Smooth muscle cell (in vitro differentiated cells): ENCODE measurements around the gene C6orf62. TPM values are rescaled to one million over a fixed set of nuclear protein-coding genes. Genes with fewer than 3 reads are reported as not detected.

Source experiments
- DNase-seq: peaks from one replicate; lab custom pipeline; 2025; ENCODE audit not compliant: unreplicated experiment; lab: John Stamatoyannopoulos, UW
- H2AFZ ChIP-seq: fragments of 200-600 bp; sonication (generic); 2 replicates; pipeline ENCODE4 v1.6.0; 2016; ENCODE audit warnings: antibody characterized with exemption, low read depth, mild to moderate bottlenecking
- H3F3A ChIP-seq: fragments of 200-600 bp; sonication (generic); 2 replicates; pipeline ENCODE4 v1.6.0; 2017; ENCODE audit warnings: antibody characterized with exemption, low read depth
- H3K27ac ChIP-seq: fragments of 200-600 bp; sonication (generic); 2 replicates; pipeline ENCODE4 v1.5.1; 2016; ENCODE audit warnings: low read depth, mild to moderate bottlenecking
- H3K27me3 ChIP-seq: fragments of 200-600 bp; sonication (generic); 2 replicates; pipeline ENCODE4 v1.6.1; 2016; ENCODE audit warnings: low read depth, mild to moderate bottlenecking
- H3K36me3 ChIP-seq: fragments of 200-600 bp; sonication (generic); 2 replicates; pipeline ENCODE4 v1.5.1; 2016; ENCODE audit warnings: low read depth
- H3K4me1 ChIP-seq: fragments of 200-600 bp; sonication (generic); 2 replicates; pipeline ENCODE4 v1.5.1; 2016; ENCODE audit warnings: low read depth
- H3K4me2 ChIP-seq: fragments of 200-600 bp; sonication (generic); 2 replicates; pipeline ENCODE4 v1.6.0; 2016; ENCODE audit warnings: mild to moderate bottlenecking
- H3K4me3 ChIP-seq: fragments of 200-600 bp; sonication (generic); 2 replicates; pipeline ENCODE4 v1.5.1; 2016; ENCODE audit warnings: mild to moderate bottlenecking
- H3K79me2 ChIP-seq: fragments of 200-600 bp; sonication (generic); 2 replicates; pipeline ENCODE4 v1.6.0; 2016; ENCODE audit warnings: low read depth, mild to moderate bottlenecking
- H3K9ac ChIP-seq: fragments of 200-600 bp; sonication (generic); 2 replicates; pipeline ENCODE4 v1.6.0; 2016; ENCODE audit warnings: low read depth
- H3K9me3 ChIP-seq: fragments of 200-600 bp; sonication (generic); replicated peaks from 2 replicates; pipeline ENCODE4 v1.5.1; 2016; ENCODE audit warnings: low read depth
- H4K20me1 ChIP-seq: fragments of 200-600 bp; sonication (generic); 2 replicates; pipeline ENCODE4 v1.6.0; 2016; ENCODE audit warnings: low read depth
- CTCF ChIP-seq: fragments of 200-600 bp; sonication (generic); IDR thresholded peaks from 2 replicates; pipeline ENCODE4 v1.5.1; 2017; ENCODE audit warnings: borderline replicate concordance, mild to moderate bottlenecking, antibody characterized with exemption; ENCODE audit not compliant: insufficient read depth, poor library complexity, severe bottlenecking
- WGBS: methylation state at CpG from one replicate; pipeline ENCODE4 v1.1.7; 2016; ENCODE audit warnings: low lambda C conversion rate; 5-methylcytosine and 5-hydroxymethylcytosine counted together
- polyA plus RNA-seq: library from polyadenylated mRNA; unstranded; fragments of >200 nt; fragmentation: Nextera tagmentation; extraction: Ambion mirVana; gene quantifications from 2 replicates; pipeline ENCODE4 v1.2.1, GENCODE V29; 2016
- total RNA-seq: library from RNA; depleted of rRNA; stranded (reverse); fragments of >200 nt; gene quantifications from 2 replicates; pipeline ENCODE4 v1.2.3, GENCODE V29; 2014

C6orf62 gene
- total and polyA plus RNA-seq, 2 experiments from 2014 or later, result 32.4 to 61.4 TPM

- Histone ChIP-seq H3K27me3 (no peaks in the 10 kb centered on the region), H3K27ac (peak overlapping the region; percentile 34), H3F3A (peaks cover 72% of the 10 kb centered on the region), H3K9ac (no peak overlapping the region), H3K9me3 (no peaks in the 10 kb centered on the region), H3K4me2 (no peak overlapping the region), H3K79me2 (peaks cover 44% of the 10 kb centered on the region), H4K20me1 (peaks cover 100% of the 10 kb centered on the region), H3K36me3 (peaks cover 53% of the 10 kb centered on the region), H3K4me1 (peaks cover 5% of the 10 kb centered on the region), H3K4me3 (no peak overlapping the region), H2AFZ (no peak overlapping the region)
- no peak for DNase-seq
- 94% methylated on average over 4 of the region's 4 CpGs for WGBS
- no peak for TF ChIP-seq CTCF
Measured at GRCh38 chr6:24709014-24709711, 9.8 kb downstream of the C6orf62 start.

- Histone ChIP-seq H3K4me1 (peaks cover 4% of the 10 kb centered on the region), H2AFZ (no peak overlapping the region), H3K4me2 (no peak overlapping the region), H4K20me1 (peaks cover 100% of the 10 kb centered on the region), H3K4me3 (no peak overlapping the region), H3K9me3 (no peaks in the 10 kb centered on the region), H3K27ac (peak overlapping the region; percentile 34), H3K36me3 (peaks cover 52% of the 10 kb centered on the region), H3K9ac (no peak overlapping the region), H3F3A (peaks cover 71% of the 10 kb centered on the region), H3K79me2 (peaks cover 39% of the 10 kb centered on the region), H3K27me3 (no peaks in the 10 kb centered on the region)
- DNase-seq, result no peak
- WGBS, result 96% methylated on average over 3 of the region's 3 CpGs
- no peak for TF ChIP-seq CTCF
Measured at GRCh38 chr6:24708612-24709011, 10.3 kb downstream of the C6orf62 start.

- Histone ChIP-seq H3F3A (peaks cover 78% of the 10 kb centered on the region), H3K9ac (no peak overlapping the region), H3K36me3 (peaks cover 48% of the 10 kb centered on the region), H3K27ac (peak overlapping the region; percentile 31), H4K20me1 (peaks cover 72% of the 10 kb centered on the region), H2AFZ (no peak overlapping the region), H3K9me3 (no peaks in the 10 kb centered on the region), H3K4me1 (no peaks in the 10 kb centered on the region), H3K27me3 (no peaks in the 10 kb centered on the region), H3K4me2 (no peak overlapping the region), H3K4me3 (no peak overlapping the region), H3K79me2 (peaks cover 10% of the 10 kb centered on the region)
- DNase-seq, result no peak
- TF ChIP-seq CTCF, result no peak
Measured at GRCh38 chr6:24704468-24704867, 14.5 kb downstream of the C6orf62 start.

GRCh38 chr6:24702720-24703282, 16.2 kb downstream of the C6orf62 start:
- Histone ChIP-seq H3K4me3 (no peak overlapping the region), H3K9me3 (no peaks in the 10 kb centered on the region), H3K27me3 (no peaks in the 10 kb centered on the region), H2AFZ (no peak overlapping the region), H4K20me1 (peaks cover 55% of the 10 kb centered on the region), H3K4me2 (no peak overlapping the region), H3K4me1 (no peaks in the 10 kb centered on the region), H3K27ac (peak overlapping the region; percentile 21), H3F3A (peaks cover 64% of the 10 kb centered on the region), H3K79me2 (no peaks in the 10 kb centered on the region), H3K36me3 (peaks cover 38% of the 10 kb centered on the region), H3K9ac (no peak overlapping the region)
- DNase-seq, result no peak
- 97% methylated on average over 4 of the region's 4 CpGs for WGBS
- TF ChIP-seq CTCF, result no peak
